Measurements from ENCODE around the gene SF3B2. TPM values are rescaled to one million over a fixed set of nuclear protein-coding genes. Genes with fewer than 3 reads are reported as not detected.
A peak's percentile ranks its signal among the peaks of the same experiment; 100 is the strongest.
"Not testable (repeated sequence)": the region's sequence is repeated elsewhere in the genome, so short reads cannot be mapped to it uniquely, and the experiment has no call there.

SF3B2 gene
- total RNA-seq, 1 experiment from 2014 or later, result 300 TPM

DNA sequence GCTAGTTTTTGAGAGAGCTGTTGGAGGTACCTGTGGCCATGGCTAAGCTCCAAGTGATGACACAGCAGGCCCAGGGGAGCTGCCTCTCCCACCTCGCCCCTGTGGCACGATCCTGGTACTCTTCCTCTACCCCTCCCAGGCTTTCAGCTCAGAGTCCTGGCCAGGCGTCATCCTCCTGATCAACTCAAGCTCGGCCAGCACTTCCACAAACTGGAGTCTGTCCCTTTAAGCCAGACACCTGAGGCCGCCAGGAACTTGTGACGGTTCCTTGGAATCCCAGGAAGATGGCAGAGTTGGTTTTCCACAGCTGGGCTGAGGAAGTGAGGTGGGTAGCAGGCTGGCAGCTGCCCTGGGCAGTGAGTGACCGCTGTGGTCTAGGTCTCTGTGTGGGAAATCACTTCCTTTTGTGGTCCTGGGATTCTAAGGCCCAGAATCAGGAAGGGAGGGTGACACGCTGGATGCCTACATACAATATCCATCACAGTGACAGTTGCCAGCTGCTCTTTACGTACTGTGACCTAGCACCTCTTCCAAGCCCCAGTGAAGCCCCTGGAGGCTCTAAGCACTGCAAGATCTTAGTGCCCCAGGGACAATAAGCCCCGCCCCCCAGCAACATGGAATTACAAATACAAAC lies 43.6 kb upstream of the SF3B2 start:
- Histone ChIP-seq H3K9ac (ENCODE audit: low read length) (peak overlapping the region; percentile 11), H3K79me2 (ENCODE audit: insufficient read depth, low read length) (peaks cover 20% of the 10 kb centered on the region), H2AFZ (ENCODE audit: low read depth, low read length, poor library complexity, severe bottlenecking) (no peak overlapping the region), H3K27me3 (ENCODE audit: insufficient read depth, low read length) (no peaks in the 10 kb centered on the region), H3K4me1 (ENCODE audit: control insufficient read depth in 1 of 2, insufficient read depth in 2 of 2, low read length in 2 of 2) (peaks cover 52 to 90% of the 10 kb centered on the region in 2 experiments), H3K4me3 (replicated peaks in 1 of 2; ENCODE audit: low read depth in 1 of 2, low read length in 2 of 2) (no peak overlapping the region), H3K36me3 (ENCODE audit: control insufficient read depth in 1 of 2, insufficient read depth in 2 of 2, low read length in 2 of 2) (peaks cover 11 to 21% of the 10 kb centered on the region in 2 experiments), H3K9me3 (ENCODE audit: control insufficient read depth in 1 of 2, insufficient read depth in 1 of 2, low read depth in 1 of 2, low read length in 2 of 2) (no peaks in the 10 kb centered on the region), H3K4me2 (ENCODE audit: low read length) (peak overlapping the region; percentile 36), H3K9me2 (ENCODE audit: insufficient read depth) (no peaks in the 10 kb centered on the region), H3K27ac (ENCODE audit: low read depth, low read length) (peak overlapping the region; percentile 46), H4K20me1 (ENCODE audit: insufficient read depth) (no peaks in the 10 kb centered on the region)
- intact Hi-C loops (cut with micrococcal nuclease), result no loop called here
- ChIA-PET RAD21 (ENCODE audit: low non-redundant PET in 1 of 2, low total read pairs in 2 of 2, uncharacterized antibody in 2 of 2, unreplicated experiment in 2 of 2) (no interaction called here), POLR2A (interaction anchor here (1.1 kb wide), 2 partner anchors 59 to 119 kb away, joined by 4 read pairs; partner anchors contain the start of gene CCDC85B), CTCF (interaction anchor here (0.6 to 1.3 kb wide), 2 partner anchors 14 to 149 kb away, joined by 3 to 5 read pairs; partner anchors contain the start of gene MUS81)
- DNase-seq (ENCODE audit: low read depth, low spot score) (no peak), ATAC-seq (no peak)
- no peak for TF ChIP-seq SIN3A (IDR thresholded peaks at IDR 0.05; ENCODE audit: low read depth)
- TF ChIP-seq EGR1 (IDR thresholded peaks at IDR 0.05; ENCODE audit: low read depth), result no peak
- BruUV-seq (replicated peaks), result no TSS peak

DNA sequence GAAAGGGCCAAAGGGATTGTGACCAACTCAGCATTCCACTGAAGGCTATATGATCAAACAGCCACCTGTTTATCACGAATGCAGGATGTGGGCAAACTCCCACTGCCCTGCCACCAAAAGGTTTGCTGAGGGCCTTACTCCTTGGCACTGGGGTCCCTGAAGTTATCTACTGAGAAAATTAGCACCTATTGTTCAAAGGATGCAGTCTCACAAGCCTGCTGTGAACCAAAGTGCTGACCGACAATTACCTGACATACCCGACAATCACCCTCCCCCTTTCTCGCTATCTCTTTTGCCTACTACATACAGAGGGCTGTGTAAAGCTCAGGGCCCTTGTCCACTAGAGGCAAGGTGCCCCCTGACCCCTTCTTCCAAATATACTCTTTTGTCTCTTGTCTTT lies 42.1 kb upstream of the SF3B2 start:
- 0 out of 2 replicates have a peak overlapping the region, but pooled peaks have one; percentile 74 for H3K9ac ChIP-seq (ENCODE audit: low read length)
- H3K4me3 ChIP-seq (replicated peaks in 1 of 2; ENCODE audit: low read depth in 1 of 2, low read length in 2 of 2); DNase-seq (ENCODE audit: low read depth, low spot score); H3K9me2 ChIP-seq (ENCODE audit: insufficient read depth); H3K9me3 ChIP-seq (ENCODE audit: control insufficient read depth in 1 of 2, insufficient read depth in 1 of 2, low read depth in 1 of 2, low read length in 2 of 2); H3K36me3 ChIP-seq (ENCODE audit: control insufficient read depth in 1 of 2, insufficient read depth in 2 of 2, low read length in 2 of 2); intact Hi-C loops (cut with micrococcal nuclease); BruUV-seq (replicated peaks); H3K79me2 ChIP-seq (ENCODE audit: insufficient read depth, low read length); H4K20me1 ChIP-seq (ENCODE audit: insufficient read depth); H2AFZ ChIP-seq (ENCODE audit: low read depth, low read length, poor library complexity, severe bottlenecking); ATAC-seq; CTCF ChIA-PET; H3K27me3 ChIP-seq (ENCODE audit: insufficient read depth, low read length); POLR2A ChIA-PET; RAD21 ChIA-PET (ENCODE audit: low non-redundant PET in 1 of 2, low total read pairs in 2 of 2, uncharacterized antibody in 2 of 2, unreplicated experiment in 2 of 2): not testable (repeated sequence)
- H3K4me1 ChIP-seq (ENCODE audit: control insufficient read depth in 1 of 2, insufficient read depth in 2 of 2, low read length in 2 of 2), result peaks cover 64 to 99% of the 10 kb centered on the region in 2 experiments
- H3K27ac ChIP-seq (ENCODE audit: low read depth, low read length), result peak overlapping the region; percentile 89; the same call in 1 of the 2 replicates
- peak overlapping the region; percentile 72 for H3K4me2 ChIP-seq (ENCODE audit: low read length)
